Neural progenitor cell (in vitro differentiated cells): ENCODE results near the gene GPC4.

Experiments
- EZH2 ChIP-seq: fragments of 200-600 bp; sonication (generic); IDR thresholded peaks from 2 replicates; pipeline ENCODE4 v1.6.1; 2017; ENCODE audit warnings: antibody characterized with exemption, mild to moderate bottlenecking, moderate library complexity
- TF ChIP-seq, protein P1 (sequence below): fragments of 200-600 bp; sonication (generic); IDR thresholded peaks from 2 replicates; pipeline ENCODE4 v1.5.1; 2017; ENCODE audit warnings: antibody characterized with exemption, mild to moderate bottlenecking

DNA sequence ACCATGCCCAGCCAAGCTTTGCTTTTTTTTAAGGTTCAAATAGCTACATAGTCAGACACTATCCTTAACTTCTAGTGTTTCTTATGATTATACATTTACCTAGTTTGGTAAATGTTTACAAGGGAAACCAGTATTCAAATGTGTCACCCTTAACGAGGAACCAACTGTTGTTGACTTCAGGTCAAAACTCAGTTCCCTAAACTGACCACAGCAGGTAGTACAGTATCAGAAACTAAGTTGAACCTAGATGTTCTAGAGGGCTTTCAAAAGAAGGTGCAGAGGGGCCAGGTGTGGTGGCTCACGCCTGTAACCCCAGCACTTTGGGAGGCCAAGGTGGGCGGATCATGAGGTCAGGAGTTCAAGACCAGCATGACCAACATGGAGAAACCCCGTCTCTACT, 11.3 kb downstream of the GPC4 start:
- TF ChIP-seq EZH2, result no peak
- TF ChIP-seq, protein P1, sequence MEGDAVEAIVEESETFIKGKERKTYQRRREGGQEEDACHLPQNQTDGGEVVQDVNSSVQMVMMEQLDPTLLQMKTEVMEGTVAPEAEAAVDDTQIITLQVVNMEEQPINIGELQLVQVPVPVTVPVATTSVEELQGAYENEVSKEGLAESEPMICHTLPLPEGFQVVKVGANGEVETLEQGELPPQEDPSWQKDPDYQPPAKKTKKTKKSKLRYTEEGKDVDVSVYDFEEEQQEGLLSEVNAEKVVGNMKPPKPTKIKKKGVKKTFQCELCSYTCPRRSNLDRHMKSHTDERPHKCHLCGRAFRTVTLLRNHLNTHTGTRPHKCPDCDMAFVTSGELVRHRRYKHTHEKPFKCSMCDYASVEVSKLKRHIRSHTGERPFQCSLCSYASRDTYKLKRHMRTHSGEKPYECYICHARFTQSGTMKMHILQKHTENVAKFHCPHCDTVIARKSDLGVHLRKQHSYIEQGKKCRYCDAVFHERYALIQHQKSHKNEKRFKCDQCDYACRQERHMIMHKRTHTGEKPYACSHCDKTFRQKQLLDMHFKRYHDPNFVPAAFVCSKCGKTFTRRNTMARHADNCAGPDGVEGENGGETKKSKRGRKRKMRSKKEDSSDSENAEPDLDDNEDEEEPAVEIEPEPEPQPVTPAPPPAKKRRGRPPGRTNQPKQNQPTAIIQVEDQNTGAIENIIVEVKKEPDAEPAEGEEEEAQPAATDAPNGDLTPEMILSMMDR, result no peak
